OCI-LY3 (cell line): ENCODE measurements around the gene ROBO2.

Experiments
- H2AFZ ChIP-seq: fragments of 200-600, 300-600 bp; shearing (Covaris generic); 2 replicates; pipeline ENCODE4 v1.6.0; 2014; ENCODE audit warnings: antibody characterized with exemption, low read depth, low read length
- H3K27ac ChIP-seq: fragments of 200-600, 300-600 bp; sonication (generic); 2 replicates; pipeline ENCODE4 v1.5.1; 2014; ENCODE audit warnings: mild to moderate bottlenecking, low read length, moderate library complexity, mixed read lengths
- H3K27me3 ChIP-seq: fragments of 200-600, 300-600 bp; sonication (generic); 2 replicates; pipeline ENCODE4 v1.6.1; 2014; ENCODE audit warnings: low read depth, low read length, mixed read lengths
- H3K36me3 ChIP-seq: fragments of 200-600, 300-600 bp; sonication (generic); replicated peaks from 2 replicates; pipeline ENCODE3; 2014; ENCODE audit warnings: low read depth, low read length, mixed read lengths
- H3K4me1 ChIP-seq: fragments of 300-600, 200-600 bp; sonication (generic); 2 replicates; pipeline ENCODE4 v1.6.1; 2014; ENCODE audit warnings: low read length, mixed read lengths
- H3K4me2 ChIP-seq: fragments of 200-600, 300-600 bp; sonication (generic); 2 replicates; pipeline ENCODE4 v1.6.1; 2014; ENCODE audit warnings: low read length, mixed read lengths
- H3K4me3 ChIP-seq: fragments of 300-600, 200-600 bp; sonication (generic); 2 replicates; pipeline ENCODE4 v1.5.1; 2014; ENCODE audit warnings: antibody characterized with exemption, mild to moderate bottlenecking, low read length, moderate library complexity
- H3K79me2 ChIP-seq: fragments of 300-600, 200-600 bp; shearing (Covaris generic); 2 replicates; pipeline ENCODE4 v1.6.1; 2014; ENCODE audit warnings: mild to moderate bottlenecking, low read length, mixed read lengths
- H3K9ac ChIP-seq: fragments of 300-600, 200-600 bp; shearing (Covaris generic); 2 replicates; pipeline ENCODE4 v1.6.0; 2014; ENCODE audit warnings: mild to moderate bottlenecking, low read length, moderate library complexity
- H3K9me3 ChIP-seq: fragments of 200-600, 300-600 bp; shearing (Covaris generic); 2 replicates; pipeline ENCODE4 v1.6.1; 2014; ENCODE audit warnings: low read length, mixed read lengths; ENCODE audit not compliant: insufficient read depth
- H4K20me1 ChIP-seq: fragments of 200-600, 300-600 bp; sonication (generic); 2 replicates; pipeline ENCODE4 v1.6.1; 2016; ENCODE audit warnings: low read length, mixed read lengths; ENCODE audit not compliant: insufficient read depth
- CTCF ChIP-seq: fragments of 200-600, 300-600 bp; sonication (generic); IDR thresholded peaks from 2 replicates; pipeline ENCODE4 v1.5.1; 2014; ENCODE audit warnings: antibody characterized with exemption, low read length, low read depth
- EZH2phosphoT487 ChIP-seq: fragments of 200-600 bp; shearing (Covaris generic); IDR thresholded peaks from 2 replicates; pipeline ENCODE4 v1.6.1; 2018; ENCODE audit warnings: antibody characterized with exemption, mixed run types, low read depth

The ROBO2 gene

GRCh38 chr3:77038930-77039605 lies 831 bp upstream of the ROBO2 start:
- Histone ChIP-seq H3K4me2 (no peak overlapping the region), H3K4me1 (no peaks in the 10 kb centered on the region), H3K27me3 (no peaks in the 10 kb centered on the region), H2AFZ (no peak overlapping the region), H3K27ac (no peak overlapping the region), H3K79me2 (no peaks in the 10 kb centered on the region), H3K4me3 (no peak overlapping the region), H4K20me1 (no peaks in the 10 kb centered on the region), H3K36me3 (no peaks in the 10 kb centered on the region), H3K9me3 (no peaks in the 10 kb centered on the region), H3K9ac (no peak overlapping the region)
- TF ChIP-seq EZH2phosphoT487 (no peak), CTCF (no peak)

- H2AFZ ChIP-seq = no peak overlapping the region
- no peaks in the 10 kb centered on the region for H3K79me2 ChIP-seq
- TF ChIP-seq CTCF = no peak
- H4K20me1 ChIP-seq = no peaks in the 10 kb centered on the region
- H3K27me3 ChIP-seq = no peaks in the 10 kb centered on the region
- no peak overlapping the region for H3K9ac ChIP-seq
- H3K4me3 ChIP-seq = no peak overlapping the region
- no peak overlapping the region for H3K4me2 ChIP-seq
- no peaks in the 10 kb centered on the region for H3K36me3 ChIP-seq
- no peak overlapping the region for H3K27ac ChIP-seq
- no peaks in the 10 kb centered on the region for H3K9me3 ChIP-seq
- H3K4me1 ChIP-seq = no peaks in the 10 kb centered on the region
Measured at GRCh38 chr3:77040216-77040615, 317 bp downstream of the ROBO2 start.

- Histone ChIP-seq H3K4me2 (no peak overlapping the region), H3K79me2 (no peaks in the 10 kb centered on the region), H3K27me3 (no peaks in the 10 kb centered on the region), H3K4me1 (no peaks in the 10 kb centered on the region), H3K27ac (no peak overlapping the region), H3K9ac (no peak overlapping the region), H3K4me3 (no peak overlapping the region), H3K9me3 (no peaks in the 10 kb centered on the region), H4K20me1 (no peaks in the 10 kb centered on the region), H2AFZ (no peak overlapping the region), H3K36me3 (no peaks in the 10 kb centered on the region)
- no peak for TF ChIP-seq EZH2phosphoT487
- TF ChIP-seq CTCF = no peak
Measured at GRCh38 chr3:77040926-77041722, 1.2 kb downstream of the ROBO2 start.

- TF ChIP-seq EZH2phosphoT487 (no peak), CTCF (no peak)
- Histone ChIP-seq H4K20me1 (no peaks in the 10 kb centered on the region), H3K4me3 (no peak overlapping the region), H3K4me2 (no peak overlapping the region), H3K9me3 (no peaks in the 10 kb centered on the region), H3K36me3 (no peaks in the 10 kb centered on the region), H3K9ac (no peak overlapping the region), H3K79me2 (no peaks in the 10 kb centered on the region), H3K27ac (no peak overlapping the region), H3K27me3 (no peaks in the 10 kb centered on the region), H3K4me1 (no peaks in the 10 kb centered on the region), H2AFZ (no peak overlapping the region)
Measured at GRCh38 chr3:77041811-77042210, 1.9 kb downstream of the ROBO2 start.
